ENCODE results near the gene PPIL1.

The PPIL1 gene

GRCh38 chr6:36852481-36853147 lies 22.0 kb downstream of the PPIL1 start:
- no peak for DNase-seq

- DNase-seq: peak; percentile 59
Observed at GRCh38 chr6:36851626-36852025, 23.0 kb downstream of the PPIL1 start.

- peak; percentile 86 for DNase-seq
Observed at GRCh38 chr6:36851149-36851614, 23.4 kb downstream of the PPIL1 start.

DNA sequence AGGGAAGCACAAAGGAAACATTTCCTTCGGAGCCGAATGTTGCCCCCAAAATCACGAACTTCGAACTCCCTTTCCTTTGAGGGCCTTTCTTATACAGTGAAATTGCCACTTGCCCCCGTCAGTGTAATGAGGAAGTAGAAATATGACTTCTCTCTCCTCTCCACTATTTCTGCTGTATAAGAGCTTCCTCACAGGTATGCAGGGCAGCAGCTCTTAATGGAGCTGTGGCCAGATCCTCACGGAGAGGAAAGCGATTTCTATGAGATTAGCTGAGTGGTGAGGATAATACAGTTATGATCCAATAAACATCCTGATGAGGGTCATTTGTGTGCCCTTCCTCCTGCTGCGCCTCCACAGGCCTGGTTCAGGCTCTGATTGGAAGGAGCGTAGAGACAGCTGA lies 24.6 kb downstream of the PPIL1 start:
- DNase-seq: peak; percentile 25

- DNase-seq: peak; percentile 91
Observed at GRCh38 chr6:36848658-36849441, 25.8 kb downstream of the PPIL1 start.

DNA sequence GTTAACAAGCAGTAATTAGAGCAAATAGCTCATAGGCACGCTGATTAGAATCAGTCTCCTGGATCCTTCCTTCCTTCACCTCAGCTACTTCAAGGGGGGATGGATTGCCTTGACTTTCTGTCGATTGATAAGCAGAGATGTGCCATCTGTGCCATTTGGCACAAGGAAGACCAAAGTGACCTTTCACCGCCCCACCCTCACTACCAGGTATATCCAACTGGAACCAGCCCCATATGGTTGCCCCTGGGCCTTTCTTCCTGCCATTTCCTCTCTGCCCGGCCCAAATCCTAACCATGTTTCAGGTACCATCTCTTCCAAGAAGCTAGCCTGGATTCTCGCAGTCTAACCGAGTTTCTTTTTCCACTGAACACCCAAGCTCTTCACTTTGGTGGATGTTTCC lies 26.6 kb downstream of the PPIL1 start:
- no peak for DNase-seq

DNA sequence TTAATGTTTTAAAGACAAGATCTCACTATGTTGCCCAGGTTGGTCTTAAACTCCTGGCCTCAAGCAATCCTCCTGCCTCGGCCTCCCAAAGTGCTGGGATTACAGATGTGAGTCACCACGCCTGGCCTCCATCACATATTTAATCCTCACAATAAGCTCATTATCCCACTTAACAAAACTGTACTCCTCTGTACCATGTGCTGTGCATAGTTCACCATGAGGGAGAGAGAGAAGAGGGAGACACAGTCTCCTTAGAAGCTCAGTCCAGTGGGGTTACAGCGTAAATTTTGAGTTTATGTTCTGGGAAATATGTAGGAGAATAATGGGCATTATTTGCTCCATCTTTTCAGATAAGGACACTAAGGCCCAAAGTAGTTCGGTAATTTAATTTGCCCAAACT lies 27.5 kb downstream of the PPIL1 start:
- no peak for DNase-seq

DNA sequence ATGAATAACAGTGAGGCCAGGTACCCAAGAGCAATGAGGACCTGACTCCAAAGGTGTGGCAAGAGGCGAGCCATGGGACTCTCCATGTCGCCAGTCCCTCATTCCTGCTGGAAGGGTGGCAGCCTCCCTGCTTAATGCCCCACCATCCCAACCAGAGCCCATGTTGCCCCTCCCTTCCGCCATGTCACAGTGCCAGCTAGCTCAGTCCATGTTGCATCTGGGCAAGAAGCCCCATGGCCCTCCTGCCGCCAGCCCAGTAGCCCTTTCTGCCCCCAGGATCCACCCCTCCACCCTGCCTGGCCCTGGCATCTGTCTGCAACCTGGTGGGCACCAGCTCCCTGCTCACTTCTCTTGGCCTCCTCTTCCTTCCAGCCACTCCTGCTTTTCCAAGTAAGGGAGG lies 29.4 kb downstream of the PPIL1 start:
- no peak for DNase-seq

DNA sequence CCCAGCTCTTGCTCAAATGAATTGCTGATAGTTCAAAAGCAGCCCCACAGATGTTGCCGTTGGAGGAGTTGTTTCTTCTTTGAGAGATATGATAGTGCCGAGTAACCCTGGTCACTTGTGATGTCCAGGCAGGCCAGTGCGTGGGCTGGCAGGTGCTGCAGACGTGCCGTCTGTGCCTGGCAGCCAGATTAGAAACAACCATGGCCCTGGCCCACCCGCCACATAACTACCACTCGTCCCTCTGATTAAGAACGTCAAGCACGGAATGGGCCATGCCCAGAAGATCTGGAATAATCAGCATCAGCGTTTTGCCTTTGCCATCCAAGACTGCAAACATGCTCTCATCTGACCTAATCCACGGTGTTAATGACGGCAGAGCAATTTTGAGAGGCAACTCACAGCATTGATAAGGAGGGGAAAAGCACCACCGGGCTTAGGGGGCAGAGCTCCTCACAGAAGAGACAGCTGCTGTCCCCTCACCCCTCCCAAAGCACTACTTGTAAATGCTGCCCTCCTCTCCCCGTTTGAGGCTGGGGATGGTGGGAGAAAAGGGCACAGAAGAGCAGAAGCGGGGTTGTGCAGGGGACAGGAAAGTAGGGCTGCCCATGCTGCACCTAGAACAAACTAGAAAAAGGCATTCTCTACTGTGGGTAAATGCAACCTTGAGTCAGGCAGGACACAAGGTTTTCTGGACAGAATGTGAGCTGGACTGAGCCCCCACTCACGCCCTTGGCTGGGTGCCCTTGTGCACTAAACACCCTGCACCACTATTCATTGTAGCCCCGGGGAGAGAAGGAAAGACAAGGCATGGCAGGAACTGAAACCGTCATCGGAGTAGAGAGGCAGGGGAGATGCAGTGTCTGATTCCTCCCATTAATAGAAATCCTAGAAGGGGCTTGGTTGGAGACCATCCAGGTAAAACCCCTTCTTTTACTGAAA lies 30.1 kb downstream of the PPIL1 start:
- DNase-seq: no peak

- no peak for DNase-seq
Observed at GRCh38 chr6:36843170-36843569, 31.4 kb downstream of the PPIL1 start.

GRCh38 chr6:36841756-36842155 lies 32.8 kb downstream of the PPIL1 start:
- DNase-seq: no peak

- peak; percentile 60 for DNase-seq
Observed at GRCh38 chr6:36840432-36841403, 33.9 kb downstream of the PPIL1 start.

DNA sequence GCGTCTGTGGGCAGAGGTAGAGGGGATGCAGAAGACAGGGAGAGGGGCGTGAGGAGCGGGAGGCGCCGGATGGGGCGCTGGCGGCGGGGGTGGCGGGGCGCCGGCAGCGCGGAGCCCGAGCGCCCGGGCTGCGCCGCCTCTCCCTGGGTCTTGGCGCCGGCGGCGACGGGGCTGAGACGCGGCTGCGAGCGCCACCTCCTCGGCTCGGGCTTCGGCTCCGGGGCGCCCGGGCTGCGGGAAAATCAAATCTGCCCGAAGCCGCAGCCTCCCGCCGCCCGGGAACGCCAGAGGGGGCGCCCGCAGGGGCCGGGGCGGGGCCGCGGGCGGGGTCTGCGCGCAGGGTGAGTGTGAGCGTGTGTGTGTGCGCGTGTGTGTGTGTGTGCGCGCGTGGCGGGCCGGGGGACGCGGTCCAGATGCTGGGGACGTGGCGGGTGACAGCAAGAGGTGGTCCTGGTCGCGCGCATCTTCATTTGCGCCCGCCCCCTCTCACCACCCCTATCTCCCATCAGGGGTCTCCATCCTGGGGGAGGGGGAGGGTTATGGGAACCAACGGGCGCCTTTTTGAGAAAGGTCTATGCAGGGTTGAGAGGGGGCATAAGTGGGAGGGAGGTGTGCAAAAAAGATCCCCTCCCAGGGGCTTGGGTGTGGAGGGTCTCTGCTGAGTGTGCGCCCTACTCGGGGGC lies 34.7 kb downstream of the PPIL1 start:
- peak; percentile 53 for DNase-seq

DNA sequence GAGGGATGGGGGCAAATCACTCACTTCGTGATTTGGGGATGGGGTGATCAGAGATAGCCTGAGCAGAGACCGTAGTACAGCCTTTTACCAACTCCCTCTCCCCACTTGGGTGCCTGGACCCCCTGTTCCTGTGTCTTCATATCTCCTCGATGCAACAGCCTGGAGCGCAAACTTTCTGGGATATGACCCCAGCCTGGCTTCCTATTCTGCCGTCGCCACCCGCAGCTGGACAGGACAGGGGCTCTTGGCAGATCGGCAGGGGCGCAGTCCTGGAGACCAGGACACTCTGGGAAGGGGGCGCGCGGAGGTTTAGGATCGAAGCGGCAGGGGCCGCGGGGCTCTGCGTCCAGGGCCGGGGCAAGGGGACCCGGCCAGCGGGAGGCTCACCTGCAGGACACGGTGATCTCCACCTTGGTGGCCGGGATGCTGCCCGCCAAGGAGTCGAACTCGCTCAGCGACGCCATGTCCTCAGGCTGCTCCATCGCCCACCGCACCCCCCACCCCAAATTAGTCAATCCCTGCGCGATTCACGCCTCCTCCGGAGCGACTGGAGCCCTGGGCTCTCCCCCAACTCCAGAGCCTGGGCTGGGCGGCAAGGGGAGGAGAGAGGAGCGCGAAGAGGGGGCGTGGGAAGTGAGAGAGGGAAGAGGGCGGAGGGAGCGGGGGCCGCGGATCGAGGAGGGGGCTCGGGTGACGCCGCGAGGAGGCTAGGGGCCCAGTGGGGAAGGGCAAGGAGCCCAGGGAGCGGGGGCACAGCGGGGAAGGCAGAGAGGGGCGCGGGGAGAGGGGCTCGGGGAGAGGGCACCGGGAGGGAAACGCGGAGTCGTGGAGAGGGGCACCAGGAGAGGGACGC lies 35.5 kb downstream of the PPIL1 start, which contains the start of gene CPNE5:
TSS of gene CPNE5 (minus strand) at position 549 of the 853 bp plus-strand sequence. CDS start at position 482, 67 bp downstream.
- no peak for DNase-seq

DNA sequence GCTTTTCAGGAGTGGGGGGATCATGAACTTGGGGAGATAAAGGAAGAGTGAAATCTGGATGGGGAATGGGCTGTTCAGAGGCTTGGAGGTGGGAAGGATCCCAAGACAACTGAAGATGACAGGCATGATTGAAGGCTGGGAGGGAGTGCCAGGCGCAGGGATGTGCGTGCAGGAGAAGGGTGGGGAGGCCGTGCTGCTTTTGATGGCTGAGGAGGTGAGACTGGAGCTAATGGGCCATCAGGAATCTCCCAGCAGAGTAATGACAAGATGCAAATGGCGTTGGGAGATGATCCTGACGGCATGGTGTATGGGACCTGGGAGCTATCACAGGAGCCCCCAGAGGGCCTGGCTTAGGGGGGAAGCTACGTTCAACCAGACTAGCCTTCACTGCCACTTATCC lies 36.9 kb downstream of the PPIL1 start:
- DNase-seq: no peak

- DNase-seq: no peak
Observed at GRCh38 chr6:36837022-36837339, 37.6 kb downstream of the PPIL1 start.

GRCh38 chr6:36836111-36837021 lies 38.2 kb downstream of the PPIL1 start:
- no peak for DNase-seq

DNA sequence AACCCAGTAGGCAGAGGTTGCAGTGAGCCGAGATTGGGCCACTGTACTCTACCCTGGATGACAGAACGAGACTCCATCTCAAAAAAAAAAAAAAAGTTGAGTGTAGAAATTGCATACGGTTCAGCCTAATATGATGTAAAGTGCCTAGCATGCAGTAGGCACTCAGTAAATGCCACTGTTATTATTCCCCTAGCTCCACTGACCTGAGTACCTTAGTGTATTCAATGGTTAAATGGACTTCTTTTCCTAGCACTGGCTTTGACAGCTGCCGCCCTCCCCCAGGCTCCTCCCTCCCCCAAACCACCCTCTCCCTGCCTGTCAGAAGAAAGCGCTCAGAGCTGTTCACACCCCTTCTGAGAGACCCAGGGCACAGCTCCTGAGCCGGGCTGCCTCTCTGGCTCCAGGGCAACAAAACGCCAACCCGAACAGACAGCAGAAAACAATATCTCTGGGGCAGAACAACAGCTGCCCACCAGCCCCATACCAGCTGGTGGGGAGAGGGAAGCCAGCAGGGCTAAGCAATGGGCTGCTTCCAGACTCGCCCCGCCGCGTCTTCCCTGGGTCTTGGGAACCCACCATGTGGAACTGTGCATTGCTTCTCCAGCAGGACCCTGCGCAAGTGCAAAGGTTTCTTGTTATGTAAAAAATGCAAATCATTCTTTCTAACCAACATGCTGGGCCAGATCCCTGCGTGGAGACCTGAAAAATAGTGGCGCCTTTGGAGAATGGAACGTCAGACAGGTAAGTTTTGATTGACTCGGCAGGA lies 39.8 kb downstream of the PPIL1 start:
- DNase-seq: no peak

Measured in hematopoietic multipotent progenitor cell treated with erythropoietin and hydrocortisone succinate and interleukin-3 and kit ligand, for 4 days (in vitro differentiated cells).